ENCODE results near the gene GMDS. TPM values are rescaled to one million over a fixed set of nuclear protein-coding genes. Genes with fewer than 3 reads are reported as not detected.
A peak's percentile ranks its signal among the peaks of the same experiment; 100 is the strongest.

The GMDS gene
- total and polyA plus RNA-seq, 2 experiments from 2014 or later: 6.3 to 17.7 TPM

- H3K27ac ChIP-seq: no peak overlapping the region
- DNase-seq (ENCODE audit: low read depth in 1 of 2, low spot score in 1 of 2): peak in 1 of 2 donors; percentile 40
- no peaks in the 10 kb centered on the region for H3K4me1 ChIP-seq (ENCODE audit: low read depth)
- H3K4me3 ChIP-seq: no peak overlapping the region
- H3K36me3 ChIP-seq: no peaks in the 10 kb centered on the region
- no peaks in the 10 kb centered on the region for H3K9me3 ChIP-seq (ENCODE audit: low read depth)
- no peak for TF ChIP-seq CTCF (IDR thresholded peaks at IDR 0.05; ENCODE audit: low read depth, low read length)
- H3K27me3 ChIP-seq: no peaks in the 10 kb centered on the region
These were observed 447.0 kb downstream of the GMDS start for GRCh38 chr6:1798303-1798964.

DNA sequence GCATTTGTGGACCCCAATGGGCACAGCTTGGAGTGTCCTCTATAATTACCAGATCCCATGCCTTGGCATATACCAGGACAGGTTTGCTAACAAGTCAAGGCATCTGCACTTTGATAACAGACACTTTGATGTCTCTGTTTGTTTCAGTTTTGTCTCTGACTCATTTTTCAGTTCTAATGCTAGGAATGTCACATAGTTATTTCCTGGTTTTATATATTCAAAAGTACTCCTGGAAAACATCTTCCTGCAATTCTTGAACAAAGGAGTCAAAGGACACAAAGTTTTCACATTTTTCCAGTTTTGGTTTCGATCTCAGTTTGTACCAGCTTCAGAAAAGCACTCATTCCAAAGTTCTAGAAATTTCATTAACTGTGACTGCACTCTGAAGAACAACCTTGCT is 447.6 kb downstream of the GMDS start:
- DNase-seq (ENCODE audit: low read depth in 1 of 2, low spot score in 1 of 2): peak in 1 of 2 donors; percentile 30
- no peak overlapping the region for H3K27ac ChIP-seq
- no peak overlapping the region for H3K4me3 ChIP-seq
- no peaks in the 10 kb centered on the region for H3K27me3 ChIP-seq
- no peak for TF ChIP-seq CTCF (IDR thresholded peaks at IDR 0.05; ENCODE audit: low read depth, low read length)
- H3K36me3 ChIP-seq: no peaks in the 10 kb centered on the region
- H3K4me1 ChIP-seq (ENCODE audit: low read depth): no peaks in the 10 kb centered on the region
- no peaks in the 10 kb centered on the region for H3K9me3 ChIP-seq (ENCODE audit: low read depth)

- Histone ChIP-seq H3K36me3 (no peaks in the 10 kb centered on the region), H3K27ac (no peak overlapping the region), H3K9me3 (ENCODE audit: low read depth) (no peaks in the 10 kb centered on the region), H3K4me3 (no peak overlapping the region), H3K27me3 (no peaks in the 10 kb centered on the region), H3K4me1 (ENCODE audit: low read depth) (no peaks in the 10 kb centered on the region)
- DNase-seq (ENCODE audit: low read depth in 1 of 2, low spot score in 1 of 2): no peak
- TF ChIP-seq CTCF (IDR thresholded peaks at IDR 0.05; ENCODE audit: low read depth, low read length): no peak
These were observed 448.5 kb downstream of the GMDS start for GRCh38 chr6:1796706-1797529.

- H3K9me3 ChIP-seq (ENCODE audit: low read depth): no peaks in the 10 kb centered on the region
- no peak overlapping the region for H3K27ac ChIP-seq
- no peaks in the 10 kb centered on the region for H3K27me3 ChIP-seq
- no peaks in the 10 kb centered on the region for H3K36me3 ChIP-seq
- H3K4me1 ChIP-seq (ENCODE audit: low read depth): no peaks in the 10 kb centered on the region
- no peak for DNase-seq (ENCODE audit: low read depth in 1 of 2, low spot score in 1 of 2)
- no peak for TF ChIP-seq CTCF (IDR thresholded peaks at IDR 0.05; ENCODE audit: low read depth, low read length)
- H3K4me3 ChIP-seq: no peak overlapping the region
These were observed 449.5 kb downstream of the GMDS start for GRCh38 chr6:1795910-1796309.

GRCh38 chr6:1792989-1793388 is 452.4 kb downstream of the GMDS start:
- DNase-seq (ENCODE audit: low read depth in 1 of 2, low spot score in 1 of 2): peak in 1 of 2 donors; percentile 28

More at GRCh38 chr6:1792989-1793388, 452.4 kb downstream of the GMDS start:
- no peak overlapping the region for H3K4me3 ChIP-seq
- no peak overlapping the region for H3K27ac ChIP-seq
- H3K9me3 ChIP-seq (ENCODE audit: low read depth): no peaks in the 10 kb centered on the region
- H3K4me1 ChIP-seq (ENCODE audit: low read depth): no peaks in the 10 kb centered on the region
- no peaks in the 10 kb centered on the region for H3K36me3 ChIP-seq
- no peaks in the 10 kb centered on the region for H3K27me3 ChIP-seq
- peak; percentile 42 for TF ChIP-seq CTCF (IDR thresholded peaks at IDR 0.05; ENCODE audit: low read depth, low read length)
